HG03342 (cell line): ENCODE data around the gene PGM2.

Source experiments
- ATAC-seq: cut with Tn5 transposase; IDR thresholded peaks from one replicate; pipeline ENCODE4 v1.9.1; 2021; ENCODE audit warnings: mild to moderate bottlenecking, moderate library complexity; ENCODE audit not compliant: unreplicated experiment

The PGM2 gene

DNA sequence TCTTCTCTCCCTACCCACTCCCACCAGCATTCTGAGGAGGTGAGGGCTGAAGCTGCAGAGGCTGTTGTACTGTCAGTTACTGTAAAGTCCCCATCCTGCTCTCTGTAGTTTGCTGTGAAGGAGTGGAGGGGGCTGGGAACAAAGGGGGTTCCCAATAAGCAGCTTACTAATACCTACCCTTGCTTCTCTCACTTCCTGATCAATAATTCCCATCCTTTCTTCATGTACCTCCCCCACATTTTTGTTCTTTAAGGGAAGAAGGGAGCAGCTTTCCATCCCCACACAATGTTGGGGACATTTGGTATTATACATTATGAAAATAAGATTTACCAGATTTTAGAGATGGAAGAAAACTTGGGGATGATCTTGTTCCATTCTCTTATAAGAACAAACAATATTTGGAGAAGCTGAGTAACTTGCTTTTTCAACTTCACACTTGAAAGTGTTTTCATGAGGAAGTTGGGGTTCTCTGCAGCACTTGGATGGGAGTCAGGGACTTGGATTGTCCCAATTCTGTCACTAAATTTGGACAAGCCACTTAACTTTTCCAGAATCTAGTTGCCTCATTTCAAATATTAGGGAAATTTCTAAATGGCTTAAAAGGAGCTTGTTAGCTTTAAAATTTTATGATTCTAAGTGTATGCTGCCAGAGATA is 69.8 kb downstream of the PGM2 start:
- no peak for ATAC-seq

DNA sequence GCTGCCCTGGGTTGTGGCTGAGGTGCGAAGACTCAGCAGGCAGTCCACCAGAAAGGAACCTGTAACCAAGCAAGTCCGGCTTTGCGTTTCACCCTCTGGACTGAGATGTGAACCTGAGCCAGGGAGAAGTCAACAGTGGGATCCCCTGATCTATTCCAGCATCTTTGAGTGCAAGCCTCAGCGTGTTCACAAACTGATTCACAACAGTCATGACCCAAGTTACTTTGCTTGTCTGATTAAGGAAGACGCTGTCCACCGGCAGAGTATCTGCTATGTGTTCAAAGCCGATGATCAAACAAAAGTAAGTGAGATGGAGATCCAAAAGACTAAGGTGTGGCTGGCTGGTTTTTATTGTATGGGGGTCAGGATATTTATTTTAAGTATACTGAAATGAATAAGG is 75.7 kb downstream of the PGM2 start:
- ATAC-seq = no peak

DNA sequence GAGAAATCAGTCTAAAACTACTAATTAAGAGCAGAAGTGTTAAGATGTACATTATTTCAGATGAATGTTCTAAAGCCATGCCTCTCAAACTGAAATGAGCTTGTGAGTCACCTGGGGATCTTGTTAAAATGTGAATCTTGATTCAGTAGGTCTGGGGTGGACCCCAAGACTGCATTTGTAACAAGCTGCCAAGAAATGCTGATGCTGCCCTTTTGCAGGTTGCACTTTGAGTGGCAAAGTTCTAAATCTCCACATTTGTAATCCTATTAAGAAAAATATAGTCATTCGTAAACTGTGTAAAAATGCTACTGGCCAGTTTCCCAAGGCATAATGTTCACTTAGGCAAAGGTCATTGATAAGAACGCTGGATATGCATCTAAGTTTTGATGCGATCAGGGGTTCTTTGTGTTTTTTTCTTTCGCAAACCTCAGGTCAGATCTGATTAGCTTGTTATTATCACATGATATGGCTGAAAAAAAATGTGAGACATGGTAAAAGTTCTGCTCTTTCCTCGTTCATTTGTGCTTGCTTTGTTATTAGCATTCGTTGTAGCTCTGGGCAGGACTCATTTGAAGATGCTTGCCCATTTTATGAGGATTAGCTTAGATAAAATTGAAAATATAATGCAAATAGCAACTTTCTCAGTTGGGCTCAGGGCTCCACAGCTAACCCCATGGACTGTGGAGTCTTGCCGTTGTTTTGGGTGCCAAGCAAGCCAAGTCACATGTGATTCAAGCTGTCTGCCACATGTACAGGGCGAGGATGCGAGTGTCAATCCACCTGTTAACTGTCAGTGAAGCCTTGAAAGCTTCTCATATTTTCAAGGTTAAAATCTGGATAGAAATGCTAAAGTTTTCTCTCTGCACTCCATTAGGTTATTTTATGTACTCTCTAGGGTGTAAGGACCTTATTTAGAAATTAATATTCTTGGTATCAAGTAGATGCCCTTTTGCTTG is 76.5 kb downstream of the PGM2 start:
- no peak for ATAC-seq

DNA sequence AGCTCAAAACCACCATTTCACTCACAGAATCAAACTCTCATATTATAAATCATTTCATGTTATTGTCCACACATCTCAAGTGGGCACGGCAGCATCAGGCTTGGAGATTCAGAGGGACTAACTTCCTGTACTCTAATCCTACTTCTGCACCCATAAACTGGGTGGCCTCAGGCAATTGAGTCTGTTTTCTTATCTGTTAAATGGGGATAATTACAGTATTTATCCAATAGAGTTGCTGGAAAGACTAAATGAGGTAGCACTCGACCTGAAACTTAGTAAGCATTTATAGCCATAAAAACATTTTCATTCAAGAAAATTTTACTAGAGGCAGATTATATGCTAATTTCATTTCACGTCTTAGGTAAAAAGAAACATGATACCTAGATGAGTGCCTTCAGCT is 77.4 kb downstream of the PGM2 start:
- no peak for ATAC-seq

DNA sequence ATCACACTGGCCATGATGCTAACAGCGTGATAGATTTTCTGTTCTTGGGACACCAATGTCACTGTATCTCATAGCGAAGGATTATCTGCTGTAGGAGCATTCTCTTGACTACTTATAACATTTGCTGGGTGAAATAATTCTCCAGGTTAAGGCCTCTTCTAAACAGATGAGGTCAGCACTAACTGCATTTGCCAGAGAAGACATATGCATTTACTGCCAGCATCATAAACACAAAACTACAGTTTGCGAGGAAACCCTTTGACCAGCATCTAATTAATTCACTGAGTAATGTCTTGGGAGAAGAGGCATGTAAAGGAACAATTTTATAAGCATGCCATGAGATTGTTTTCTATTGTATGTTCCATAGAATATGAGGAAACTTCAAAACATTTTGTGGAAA is 78.3 kb downstream of the PGM2 start:
- no peak for ATAC-seq

DNA sequence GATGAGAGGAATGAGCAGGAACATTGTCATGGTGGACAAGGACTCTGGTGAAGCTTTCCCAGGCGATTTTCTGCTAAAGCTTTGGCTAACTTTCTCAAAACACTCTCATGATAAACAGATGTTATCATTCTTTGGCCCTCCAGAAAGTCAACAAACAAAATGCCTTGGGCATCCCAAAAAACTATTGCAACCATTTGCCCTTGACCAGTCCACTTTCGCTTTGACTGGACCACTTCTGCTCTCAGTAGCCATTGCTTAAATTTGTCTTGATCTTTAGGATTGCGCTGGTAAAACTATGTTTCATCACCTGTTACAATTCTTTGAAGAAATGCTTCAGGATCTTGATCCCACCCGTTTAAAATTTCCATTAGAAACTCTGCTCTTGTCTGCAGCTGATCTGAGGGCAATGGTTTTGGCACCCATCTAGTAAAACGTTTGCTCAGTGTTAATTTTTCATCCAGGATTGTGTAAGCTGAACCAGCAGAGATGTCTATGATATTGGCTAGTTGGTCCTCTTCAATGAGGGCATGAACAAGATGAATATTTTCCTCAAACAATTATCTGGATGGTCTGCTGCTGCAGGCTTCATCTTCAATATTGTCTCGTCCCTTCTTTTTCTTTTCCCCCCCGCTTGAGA is 79.2 kb downstream of the PGM2 start:
- ATAC-seq = no peak

DNA sequence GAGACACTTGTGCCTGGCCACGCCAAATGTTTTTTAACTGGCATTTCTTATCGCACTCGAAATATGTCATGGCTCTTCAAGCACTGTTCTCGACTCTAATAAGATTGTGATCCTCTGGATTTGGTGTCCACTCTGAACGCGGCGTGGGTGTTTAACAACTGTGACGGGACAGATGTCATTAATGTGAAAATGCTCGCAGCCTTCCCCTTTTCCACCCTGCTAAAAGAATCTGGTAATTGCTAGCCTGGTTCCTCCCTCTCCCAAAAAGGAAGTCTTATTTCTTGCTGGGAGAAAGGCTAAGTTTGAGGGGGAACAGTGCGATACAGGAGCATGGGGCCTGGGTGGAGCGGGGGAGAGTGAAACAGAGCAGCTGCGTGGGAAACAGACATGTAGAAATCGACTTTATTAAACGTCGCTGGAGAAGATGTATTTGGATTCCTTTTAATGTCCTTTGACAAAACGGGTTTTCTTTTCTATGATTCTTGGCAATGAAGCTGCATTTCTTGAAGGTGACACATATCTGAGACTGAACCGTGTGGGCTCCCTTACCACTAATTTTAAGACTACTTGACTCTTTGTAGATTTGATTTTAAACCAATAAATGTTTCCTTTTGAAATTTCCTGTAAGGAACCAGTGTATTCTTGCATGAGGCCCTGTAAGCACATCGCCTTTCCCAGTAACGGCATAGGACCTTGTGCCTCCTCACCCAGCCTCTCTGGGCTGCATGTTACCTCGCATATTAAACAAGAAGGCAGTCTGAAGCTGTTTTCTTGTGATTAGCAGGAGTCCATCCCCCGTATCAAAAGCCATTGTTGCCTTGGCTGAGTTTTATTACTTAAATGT is 82.2 kb downstream of the PGM2 start:
- no peak for ATAC-seq

DNA sequence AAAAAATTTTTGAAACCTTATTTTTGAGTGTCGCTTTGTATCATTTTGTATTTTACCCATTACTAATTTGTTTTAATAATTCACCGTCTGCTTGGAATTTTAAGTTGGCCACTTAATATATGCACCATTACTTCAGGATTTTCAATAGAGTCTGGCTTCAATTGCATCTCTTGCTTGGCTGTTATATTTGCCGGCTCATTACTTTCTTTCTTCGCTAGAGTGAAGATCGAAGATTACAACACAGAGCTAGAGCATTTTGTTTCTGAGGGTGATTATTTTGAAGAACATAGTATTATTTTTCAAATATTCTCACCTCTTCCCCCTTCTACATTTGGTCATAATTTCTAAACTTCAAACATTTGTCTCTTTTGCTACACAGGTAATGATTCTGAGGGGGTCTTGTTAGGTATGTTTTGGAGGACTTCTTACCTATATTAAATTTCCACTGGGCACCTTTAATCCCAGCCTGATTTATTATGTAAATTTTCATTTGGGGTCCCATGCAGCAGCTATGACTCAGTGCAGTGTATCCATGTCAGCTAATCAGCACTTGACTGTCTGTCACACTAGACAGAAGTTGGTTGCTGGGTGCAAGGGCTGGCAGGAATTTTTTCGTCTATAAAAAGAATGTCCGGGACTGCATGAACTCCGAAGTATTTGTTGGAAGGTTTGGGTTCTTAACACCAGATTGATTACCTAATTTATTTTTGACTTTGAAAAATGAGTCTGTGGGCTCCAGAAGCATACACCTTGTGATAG is 83.0 kb downstream of the PGM2 start:
- ATAC-seq = no peak

DNA sequence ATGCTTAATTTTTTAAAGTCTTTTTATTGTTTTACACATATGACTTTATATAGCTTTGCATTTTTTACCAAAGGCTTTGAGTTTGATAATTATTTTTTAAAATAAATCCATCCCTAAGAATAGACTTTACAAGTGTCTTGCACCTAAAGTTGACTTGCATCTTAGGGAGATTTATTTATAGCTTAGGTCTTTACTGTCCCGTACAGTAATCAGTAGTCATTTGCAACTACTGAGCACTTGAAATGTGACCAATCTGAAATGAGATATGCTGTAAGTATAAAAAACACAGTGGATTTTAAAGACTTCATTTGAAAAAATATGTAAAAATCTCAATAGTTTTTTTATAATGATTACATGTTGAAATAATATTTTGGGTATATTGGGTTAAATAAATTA is 83.6 kb downstream of the PGM2 start:
- ATAC-seq = no peak
